Hematopoietic multipotent progenitor cell (in vitro differentiated cells): Measurements from ENCODE around the gene ZNF667. TPM values are rescaled to one million over a fixed set of nuclear protein-coding genes. Genes with fewer than 3 reads are reported as not detected.

ENCODE experiments used
- DNase-seq, 3 donors: peaks; one replicate each; pipeline ENCODE4 v3.0.0-alpha.2; 2011 to 2015; ENCODE audit warnings: low read depth in 2 of 3, low spot score in 2 of 3
- total RNA-seq: library from RNA; depleted of rRNA; stranded (reverse); fragments of >200 nt; gene quantifications from one replicate; pipeline ENCODE4 v1.2.3, GENCODE V29; 2012

ZNF667 gene
- total RNA-seq, 1 donor: 5.7 TPM

GRCh38 chr19:56393119-56394012 is 83.8 kb downstream of the ZNF667 start, which contains the start of gene ZNF582:
Gene ZNF582 (minus strand): TSS chr19:56393534. CDS start chr19:56391752, 1,782 bp downstream.
- peak; percentile 74 to 99 (median 97) for DNase-seq

Other genes starting within 250 kb of the ZNF667 start
- not detected for gene EDDM13, start 204.6 kb downstream of the ZNF667 start, total RNA-seq
- gene ZSCAN5A, start 162.5 kb downstream of the ZNF667 start, total RNA-seq: 11.3 TPM
- gene ZNF582, start 83.8 kb downstream of the ZNF667 start, total RNA-seq: 3.0 TPM
- gene ZNF583, start 73.0 kb downstream of the ZNF667 start, total RNA-seq: 3.5 TPM
- 2.2 TPM for gene ZNF471, start 30.5 kb upstream of the ZNF667 start, total RNA-seq
- gene ZFP28, start 61.6 kb upstream of the ZNF667 start, total RNA-seq: 2.7 TPM
- 2.2 TPM for gene ZNF470, start 90.1 kb upstream of the ZNF667 start, total RNA-seq
- gene ZNF71, start 118.0 kb upstream of the ZNF667 start, total RNA-seq: 15.9 TPM
- gene SMIM17, start 165.8 kb upstream of the ZNF667 start, total RNA-seq: 0.27 TPM
- 10.5 TPM for gene ZNF835, start 194.4 kb upstream of the ZNF667 start, total RNA-seq